ENCODE data around the gene CLEC4E.

CLEC4E gene

GRCh38 chr12:8556531-8557097, 15.9 kb upstream of the CLEC4E start:
- DNase-seq (ENCODE audit: low read depth, low spot score): no peak
- TF ChIP-seq CTCF (IDR thresholded peaks at IDR 0.05; ENCODE audit: insufficient read depth, low read length, missing control alignments): no peak
- POLR2A ChIA-PET: no interaction called here
- no peak overlapping the region for H3K4me3 ChIP-seq (ENCODE audit: low read depth, low read length)
- CTCF ChIA-PET: interaction anchor here (2.3 kb wide), 1 partner anchor 12 kb away, joined by 7 read pairs; no protein-coding TSS in a partner anchor

- ChIA-PET POLR2A (no interaction called here), CTCF (interaction anchor here (1.2 kb wide), 1 partner anchor 10 kb away, joined by 6 read pairs; no protein-coding TSS in a partner anchor)
- no peak for TF ChIP-seq CTCF (IDR thresholded peaks at IDR 0.05; ENCODE audit: insufficient read depth, low read length, missing control alignments)
- no peak overlapping the region for H3K4me3 ChIP-seq (ENCODE audit: low read depth, low read length)
- no peak for DNase-seq (ENCODE audit: low read depth, low spot score)
Observed at GRCh38 chr12:8554451-8555195, 13.9 kb upstream of the CLEC4E start.

GRCh38 chr12:8553088-8553627, 12.5 kb upstream of the CLEC4E start:
- no peak overlapping the region for H3K4me3 ChIP-seq (ENCODE audit: low read depth, low read length)
- POLR2A ChIA-PET: no interaction called here
- CTCF ChIA-PET: interaction anchor here (1.8 kb wide), 1 partner anchor 9 kb away, joined by 5 read pairs; no protein-coding TSS in a partner anchor
- TF ChIP-seq CTCF (IDR thresholded peaks at IDR 0.05; ENCODE audit: insufficient read depth, low read length, missing control alignments): no peak
- DNase-seq (ENCODE audit: low read depth, low spot score): no peak

- CTCF ChIA-PET: interaction anchor here (2.2 kb wide), 1 partner anchor 500 kb away, joined by 7 read pairs; no protein-coding TSS in a partner anchor
- DNase-seq (ENCODE audit: low read depth, low spot score): no peak
Observed at GRCh38 chr12:8549381-8549780, 8.7 kb upstream of the CLEC4E start.

GRCh38 chr12:8548192-8548591, 7.5 kb upstream of the CLEC4E start:
- ChIA-PET POLR2A (no interaction called here), CTCF (interaction anchor here (2.2 kb wide), 1 partner anchor 501 kb away, joined by 7 read pairs; no protein-coding TSS in a partner anchor)
- no peak for DNase-seq (ENCODE audit: low read depth, low spot score)
- H3K4me3 ChIP-seq (ENCODE audit: low read depth, low read length): no peak overlapping the region
- no peak for TF ChIP-seq CTCF (IDR thresholded peaks at IDR 0.05; ENCODE audit: insufficient read depth, low read length, missing control alignments)

More at GRCh38 chr12:8549381-8549780, 8.7 kb upstream of the CLEC4E start:
- H3K4me3 ChIP-seq (ENCODE audit: low read depth, low read length): no peak overlapping the region
- POLR2A ChIA-PET: no interaction called here
- TF ChIP-seq CTCF (IDR thresholded peaks at IDR 0.05; ENCODE audit: insufficient read depth, low read length, missing control alignments): no peak

GRCh38 chr12:8547645-8548044, 6.9 kb upstream of the CLEC4E start:
- CTCF ChIA-PET: interaction anchor here (2.2 kb wide), 1 partner anchor 502 kb away, joined by 7 read pairs; no protein-coding TSS in a partner anchor
- POLR2A ChIA-PET: no interaction called here
- no peak overlapping the region for H3K4me3 ChIP-seq (ENCODE audit: low read depth, low read length)
- no peak for TF ChIP-seq CTCF (IDR thresholded peaks at IDR 0.05; ENCODE audit: insufficient read depth, low read length, missing control alignments)
- DNase-seq (ENCODE audit: low read depth, low spot score): no peak

Data from AG04449 (cell line).